Duodenal mucosa (tissue), 2 donors: ENCODE measurements around the gene OR2V1.
"Not testable (repeated sequence)": the region's sequence is repeated elsewhere in the genome, so short reads cannot be mapped to it uniquely, and the experiment has no call there.

Experiments
- H3K27ac ChIP-seq: one replicate; pipeline ENCODE4 v1.7.0; 2013; ENCODE audit warnings: low read depth, low read length
- H3K27me3 ChIP-seq, 2 donors: one replicate each; pipeline ENCODE4 v1.7.0; 2013; ENCODE audit warnings: low read length in 2 of 2, control low read depth in 1 of 2; ENCODE audit not compliant: insufficient read depth in 2 of 2, control insufficient read depth in 1 of 2
- H3K36me3 ChIP-seq, 2 donors: one replicate each; pipeline ENCODE4 v1.7.0; 2013; ENCODE audit warnings: low read length in 2 of 2, control low read depth in 1 of 2; ENCODE audit not compliant: insufficient read depth in 2 of 2, control insufficient read depth in 1 of 2
- H3K4me1 ChIP-seq, 2 donors: one replicate each; pipeline ENCODE4 v1.7.0; 2013; ENCODE audit warnings: low read length in 2 of 2, control low read depth in 1 of 2; ENCODE audit not compliant: insufficient read depth in 2 of 2, control insufficient read depth in 1 of 2
- H3K4me3 ChIP-seq, 2 donors: one replicate each; pipeline ENCODE4 v1.7.0; 2013; ENCODE audit warnings: low read length in 2 of 2, low read depth in 1 of 2
- H3K9ac ChIP-seq, 2 donors: one replicate each; pipeline ENCODE4 v1.7.0; 2013; ENCODE audit warnings: low read length in 2 of 2, low read depth in 1 of 2
- H3K9me3 ChIP-seq, 2 donors: one replicate each; pipeline ENCODE4 v1.7.0; 2013; ENCODE audit warnings: low read length in 2 of 2, control low read depth in 1 of 2; ENCODE audit not compliant: control insufficient read depth in 1 of 2

OR2V1 gene

GRCh38 chr5:181130832-181131496 is at the start of gene OR2V1:
TSS of gene OR2V1 (minus strand) at chr5:181131169. CDS start at chr5:181125304, 5,865 bp downstream.
- no peak within 1 kb of the TSS for H3K4me3 ChIP-seq
- no peaks in the 10 kb centered on the region for H3K36me3 ChIP-seq
- no peaks in the 10 kb centered on the region for H3K4me1 ChIP-seq
- H3K9ac ChIP-seq = no peak within 1 kb of the TSS
- peaks cover 8 to 12% of the 10 kb centered on the region in 2 donors for H3K27me3 ChIP-seq
- no peaks in the 10 kb centered on the region for H3K9me3 ChIP-seq
- H3K27ac ChIP-seq = no peak within 1 kb of the TSS

GRCh38 chr5:181177559-181177958 is 46.6 kb upstream of the OR2V1 start:
- not testable (repeated sequence) for H3K27ac ChIP-seq, H3K4me1 ChIP-seq, H3K36me3 ChIP-seq, H3K9me3 ChIP-seq, H3K9ac ChIP-seq, H3K4me3 ChIP-seq
- H3K27me3 ChIP-seq = peaks cover 17 to 18% of the 10 kb centered on the region in 2 donors

- Histone ChIP-seq H3K4me3 (no peak overlapping the region), H3K27ac (no peak overlapping the region), H3K9ac (no peak overlapping the region), H3K9me3 (no peaks in the 10 kb centered on the region), H3K4me1 (no peaks in the 10 kb centered on the region), H3K36me3 (no peaks in the 10 kb centered on the region), H3K27me3 (peaks cover 22 to 26% of the 10 kb centered on the region in 2 donors)
Measured at GRCh38 chr5:181176254-181176952, 45.4 kb upstream of the OR2V1 start.

GRCh38 chr5:181173420-181174342 is 42.7 kb upstream of the OR2V1 start:
- no peak overlapping the region for H3K9ac ChIP-seq
- no peaks in the 10 kb centered on the region for H3K36me3 ChIP-seq
- H3K27me3 ChIP-seq = peaks cover 46 to 49% of the 10 kb centered on the region in 2 donors
- no peaks in the 10 kb centered on the region for H3K9me3 ChIP-seq
- peaks cover 0 to 5% of the 10 kb centered on the region in 2 donors for H3K4me1 ChIP-seq
- no peak overlapping the region for H3K27ac ChIP-seq
- H3K4me3 ChIP-seq = no peak overlapping the region

GRCh38 chr5:181173027-181173419 is 42.1 kb upstream of the OR2V1 start:
- Histone ChIP-seq H3K27me3 (peaks cover 52 to 55% of the 10 kb centered on the region in 2 donors), H3K36me3 (no peaks in the 10 kb centered on the region), H3K4me1 (peaks cover 0 to 5% of the 10 kb centered on the region in 2 donors), H3K9me3 (no peaks in the 10 kb centered on the region), H3K4me3 (no peak overlapping the region), H3K9ac (no peak overlapping the region), H3K27ac (no peak overlapping the region)

GRCh38 chr5:181171782-181172181 is 40.8 kb upstream of the OR2V1 start:
- Histone ChIP-seq H3K36me3 (no peaks in the 10 kb centered on the region), H3K9ac (no peak overlapping the region), H3K27me3 (peaks cover 58 to 66% of the 10 kb centered on the region in 2 donors), H3K27ac (no peak overlapping the region), H3K9me3 (no peaks in the 10 kb centered on the region), H3K4me3 (no peak overlapping the region), H3K4me1 (peaks cover 0 to 5% of the 10 kb centered on the region in 2 donors)

GRCh38 chr5:181170996-181171395 is 40.0 kb upstream of the OR2V1 start:
- H3K9me3 ChIP-seq = no peaks in the 10 kb centered on the region
- H3K4me1 ChIP-seq = peaks cover 0 to 5% of the 10 kb centered on the region in 2 donors
- H3K27ac ChIP-seq = no peak overlapping the region
- no peak overlapping the region for H3K9ac ChIP-seq
- H3K27me3 ChIP-seq = peaks cover 58 to 72% of the 10 kb centered on the region in 2 donors
- H3K4me3 ChIP-seq = no peak overlapping the region
- H3K36me3 ChIP-seq = no peaks in the 10 kb centered on the region

- H3K27ac ChIP-seq = no peak overlapping the region
- no peak overlapping the region for H3K9ac ChIP-seq
- peaks cover 0 to 5% of the 10 kb centered on the region in 2 donors for H3K4me1 ChIP-seq
- H3K9me3 ChIP-seq = no peaks in the 10 kb centered on the region
- H3K27me3 ChIP-seq = peaks cover 58 to 72% of the 10 kb centered on the region in 2 donors
- peak overlapping the region; percentile 22 to 28 for H3K4me3 ChIP-seq
- no peaks in the 10 kb centered on the region for H3K36me3 ChIP-seq
Measured at GRCh38 chr5:181170237-181170825, 39.4 kb upstream of the OR2V1 start.

- H3K4me3 ChIP-seq = peak overlapping the region; percentile 22 to 28
- peaks cover 58 to 73% of the 10 kb centered on the region in 2 donors for H3K27me3 ChIP-seq
- H3K9ac ChIP-seq, H3K27ac ChIP-seq, H3K36me3 ChIP-seq, H3K4me1 ChIP-seq, H3K9me3 ChIP-seq: not testable (repeated sequence)
Measured at GRCh38 chr5:181169459-181170236, 38.7 kb upstream of the OR2V1 start.
